GM18517 (cell line): ENCODE measurements around the gene GUCA1A.
A peak's percentile ranks its signal among the peaks of the same experiment; 100 is the strongest.
"Not testable (repeated sequence)": the region's sequence is repeated elsewhere in the genome, so short reads cannot be mapped to it uniquely, and the experiment has no call there.

Experiments
- ATAC-seq: cut with Tn5 transposase; IDR thresholded peaks from one replicate; pipeline ENCODE4 v1.9.1; 2021; ENCODE audit warnings: mild to moderate bottlenecking, moderate library complexity; ENCODE audit not compliant: unreplicated experiment

The GUCA1A gene

GRCh38 chr6:42202131-42202915 lies 29.2 kb downstream of the GUCA1A start:
- not testable (repeated sequence) for ATAC-seq

- no peak for ATAC-seq
Measured at GRCh38 chr6:42203183-42203582, 30.0 kb downstream of the GUCA1A start.

- ATAC-seq, result no peak
Measured at GRCh38 chr6:42204768-42205282, 31.7 kb downstream of the GUCA1A start.

DNA sequence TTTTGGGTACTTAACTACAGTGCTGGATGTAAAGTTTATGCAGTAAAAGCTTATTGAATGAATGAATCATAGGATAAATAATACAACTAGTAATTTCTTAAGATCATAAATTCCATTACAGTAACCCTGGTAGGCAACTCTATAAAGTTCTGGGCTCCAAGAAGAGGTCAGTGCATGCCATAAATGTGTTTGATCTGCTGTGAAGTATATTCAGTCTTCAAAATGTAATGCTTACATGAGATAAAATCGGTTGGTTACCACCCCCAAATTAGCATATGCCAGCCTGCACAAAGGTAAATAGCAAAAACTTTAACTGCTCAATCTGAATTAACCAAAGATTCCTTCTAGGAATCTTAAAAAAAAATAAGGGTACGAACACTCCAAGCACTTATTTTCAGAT lies 34.4 kb downstream of the GUCA1A start:
- ATAC-seq, result not testable (repeated sequence)

DNA sequence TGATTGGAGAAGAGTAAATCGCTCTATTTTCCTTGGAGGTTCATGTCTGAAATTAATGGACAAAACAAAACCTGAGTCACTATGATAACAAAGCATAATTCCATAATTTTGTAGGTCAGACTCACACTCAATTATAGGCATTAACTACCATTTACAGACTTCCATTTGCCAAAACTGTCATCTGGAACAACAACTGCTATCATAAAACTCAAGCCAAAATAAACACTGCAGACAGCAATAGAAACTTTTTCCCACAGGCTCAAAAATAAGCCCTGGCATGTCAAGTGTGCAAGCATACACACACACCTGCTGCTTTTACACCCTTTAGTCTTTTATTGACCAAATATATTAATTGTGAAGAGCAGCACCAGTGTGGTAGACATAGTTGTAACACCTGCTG lies 37.4 kb downstream of the GUCA1A start:
- ATAC-seq, result no peak

- ATAC-seq, result no peak
Measured at GRCh38 chr6:42211726-42212125, 38.6 kb downstream of the GUCA1A start.

- no peak for ATAC-seq
Measured at GRCh38 chr6:42212442-42212841, 39.3 kb downstream of the GUCA1A start.

GRCh38 chr6:42216495-42216894 lies 43.3 kb downstream of the GUCA1A start:
- ATAC-seq, result not testable (repeated sequence)

DNA sequence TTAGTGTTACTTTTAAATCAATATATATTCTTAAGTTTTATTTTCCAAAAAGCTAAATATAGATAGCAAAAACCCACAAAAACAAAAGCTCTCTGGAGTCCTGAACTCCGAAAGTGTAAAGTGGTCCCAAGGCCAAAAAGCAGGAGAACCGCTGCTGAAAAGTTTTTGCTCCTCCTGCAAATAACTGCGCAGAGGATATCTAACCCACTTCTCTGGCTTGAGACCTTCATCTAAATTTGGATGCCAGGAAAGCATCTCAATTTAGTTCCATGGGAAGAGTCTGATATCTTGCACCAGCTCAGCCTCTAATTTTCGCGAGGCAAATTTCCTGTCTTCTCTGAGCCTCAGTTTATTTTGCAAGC lies 44.0 kb downstream of the GUCA1A start:
- no peak for ATAC-seq

- ATAC-seq, result peak; percentile 80
Measured at GRCh38 chr6:42217519-42218367, 44.6 kb downstream of the GUCA1A start, which contains the start of gene MRPS10. TSS of gene MRPS10 (minus strand) at chr6:42217861. CDS start at chr6:42217849, 12 bp downstream.

GRCh38 chr6:42220807-42221206 lies 47.6 kb downstream of the GUCA1A start:
- no peak for ATAC-seq

DNA sequence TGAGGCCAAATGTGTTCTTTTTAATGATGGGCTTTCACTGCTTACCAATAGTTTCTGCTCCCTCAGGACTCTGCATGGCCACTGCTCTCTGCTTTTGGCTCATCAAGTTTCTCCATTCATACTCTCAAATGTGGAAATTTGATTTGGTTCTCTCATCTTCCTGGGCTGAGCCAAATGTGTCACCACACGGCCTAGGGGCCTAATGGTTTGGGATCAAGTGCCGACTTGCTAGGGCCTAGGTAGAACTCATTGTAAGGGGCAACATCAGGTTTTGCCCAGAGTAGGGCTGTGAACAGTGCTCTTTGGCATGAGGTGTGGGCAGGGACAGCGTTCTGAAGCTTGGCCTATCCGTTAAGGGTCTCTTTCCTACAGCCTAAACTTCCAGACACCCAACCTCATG lies 48.4 kb downstream of the GUCA1A start:
- ATAC-seq, result no peak

DNA sequence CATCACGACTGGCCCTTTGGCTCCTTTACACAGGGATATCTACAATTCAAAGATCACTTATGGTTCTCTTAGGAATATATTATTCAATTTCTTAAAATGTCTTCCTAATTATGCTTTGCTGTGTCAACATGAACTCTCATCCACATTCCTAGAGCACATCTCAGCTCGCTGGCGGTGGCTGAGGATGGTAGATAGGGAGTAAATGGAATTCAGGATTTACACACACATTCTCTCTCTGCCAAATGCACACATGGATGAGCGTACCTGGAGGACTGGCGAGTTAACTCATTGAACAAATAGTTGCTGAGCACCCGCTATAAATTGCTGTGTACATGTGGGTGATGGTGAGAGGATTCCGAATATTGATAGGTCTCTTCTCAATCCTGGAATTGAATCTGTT lies 49.3 kb downstream of the GUCA1A start:
- no peak for ATAC-seq

- peak; percentile 91 for ATAC-seq
Measured at GRCh38 chr6:42224222-42225028, 51.3 kb downstream of the GUCA1A start.

DNA sequence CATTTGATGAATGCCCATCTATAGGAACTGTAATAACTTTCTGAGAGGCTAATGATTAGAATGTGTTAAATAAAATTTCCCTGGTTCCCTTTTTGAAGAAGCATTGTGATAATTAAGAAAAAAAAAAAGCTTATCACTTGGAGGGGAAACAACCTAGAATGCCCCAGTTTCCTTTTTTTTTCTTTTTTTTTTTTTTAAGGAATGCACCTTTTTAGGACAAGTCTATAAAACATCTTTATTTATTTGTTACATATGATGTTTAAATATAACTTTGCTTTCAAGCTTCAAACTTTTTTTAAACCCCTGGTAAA lies 51.8 kb downstream of the GUCA1A start:
- no peak for ATAC-seq

GRCh38 chr6:42225419-42225818 lies 52.3 kb downstream of the GUCA1A start:
- no peak for ATAC-seq

GRCh38 chr6:42226161-42226611 lies 53.0 kb downstream of the GUCA1A start:
- no peak for ATAC-seq

DNA sequence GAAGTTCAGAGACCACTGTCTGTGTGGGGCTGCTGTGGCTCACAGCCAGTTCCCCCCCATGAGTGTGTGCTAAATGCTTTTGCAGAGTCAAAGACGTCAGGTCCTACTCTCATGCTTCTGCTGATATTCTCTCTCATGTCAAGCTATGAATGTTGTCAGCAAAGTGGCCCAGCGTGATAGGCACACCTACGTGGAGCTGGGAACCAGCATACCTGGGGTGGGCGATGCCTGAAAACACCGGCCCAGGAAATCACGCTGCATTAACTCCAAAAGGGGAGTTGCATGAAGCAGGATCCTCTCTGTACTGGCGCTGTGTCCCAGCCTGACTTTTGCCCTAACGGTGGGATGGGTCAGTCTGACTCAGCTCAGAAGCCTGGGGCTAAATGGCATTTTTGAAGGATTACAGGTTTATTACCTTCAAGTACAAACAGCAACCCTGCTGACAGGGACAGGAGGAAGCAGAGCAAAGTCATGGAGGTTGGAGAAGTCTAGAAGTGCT lies 53.5 kb downstream of the GUCA1A start:
- ATAC-seq, result no peak

DNA sequence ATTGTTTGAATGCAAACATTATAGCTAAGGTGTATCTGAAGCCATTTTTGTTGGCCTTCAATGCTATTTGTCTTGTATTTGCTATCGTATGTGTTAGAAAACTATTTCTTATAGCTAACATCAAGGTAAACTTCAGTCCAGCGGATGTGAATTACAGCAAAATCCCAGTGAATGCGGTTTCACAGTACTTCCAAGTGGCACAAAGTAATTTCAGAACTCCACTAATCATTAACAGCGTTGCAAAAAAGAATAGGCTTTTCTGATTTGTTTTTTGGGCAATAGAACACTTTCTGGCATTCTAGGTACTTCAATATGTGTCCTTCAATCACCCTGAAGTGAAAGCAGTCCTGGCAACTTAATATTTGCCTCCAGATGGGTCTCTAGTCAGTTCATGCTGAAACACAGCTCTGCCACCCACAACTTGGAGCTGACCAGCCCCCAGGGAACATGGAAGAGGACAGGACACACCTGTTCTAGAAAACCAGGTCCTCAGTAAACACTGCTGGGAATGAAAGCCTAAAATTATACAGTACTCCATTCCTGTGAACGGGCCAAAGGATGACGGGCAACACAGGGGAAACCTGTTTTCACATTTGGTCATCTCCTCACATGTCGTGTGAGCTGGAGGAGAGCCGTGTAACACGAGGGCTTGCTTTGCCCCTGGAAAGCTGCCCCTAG lies 54.1 kb downstream of the GUCA1A start:
- no peak for ATAC-seq

GRCh38 chr6:42228305-42228704 lies 55.1 kb downstream of the GUCA1A start:
- no peak for ATAC-seq
